Hepatocyte (in vitro differentiated cells): ENCODE results near the gene SEC61A1.

Experiments used
- EZH2 ChIP-seq: fragments of 200-600 bp; sonication (generic); IDR thresholded peaks from 2 replicates; pipeline ENCODE4 v1.6.1; 2016; ENCODE audit warnings: antibody characterized with exemption, mild to moderate bottlenecking, borderline replicate concordance
- TF ChIP-seq, protein P1 (sequence below): fragments of 200-600 bp; sonication (generic); IDR thresholded peaks from 2 replicates; pipeline ENCODE4 v1.5.1; 2016; ENCODE audit warnings: antibody characterized with exemption, mild to moderate bottlenecking; ENCODE audit not compliant: poor library complexity

- TF ChIP-seq, protein P1, sequence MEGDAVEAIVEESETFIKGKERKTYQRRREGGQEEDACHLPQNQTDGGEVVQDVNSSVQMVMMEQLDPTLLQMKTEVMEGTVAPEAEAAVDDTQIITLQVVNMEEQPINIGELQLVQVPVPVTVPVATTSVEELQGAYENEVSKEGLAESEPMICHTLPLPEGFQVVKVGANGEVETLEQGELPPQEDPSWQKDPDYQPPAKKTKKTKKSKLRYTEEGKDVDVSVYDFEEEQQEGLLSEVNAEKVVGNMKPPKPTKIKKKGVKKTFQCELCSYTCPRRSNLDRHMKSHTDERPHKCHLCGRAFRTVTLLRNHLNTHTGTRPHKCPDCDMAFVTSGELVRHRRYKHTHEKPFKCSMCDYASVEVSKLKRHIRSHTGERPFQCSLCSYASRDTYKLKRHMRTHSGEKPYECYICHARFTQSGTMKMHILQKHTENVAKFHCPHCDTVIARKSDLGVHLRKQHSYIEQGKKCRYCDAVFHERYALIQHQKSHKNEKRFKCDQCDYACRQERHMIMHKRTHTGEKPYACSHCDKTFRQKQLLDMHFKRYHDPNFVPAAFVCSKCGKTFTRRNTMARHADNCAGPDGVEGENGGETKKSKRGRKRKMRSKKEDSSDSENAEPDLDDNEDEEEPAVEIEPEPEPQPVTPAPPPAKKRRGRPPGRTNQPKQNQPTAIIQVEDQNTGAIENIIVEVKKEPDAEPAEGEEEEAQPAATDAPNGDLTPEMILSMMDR = no peak
- no peak for TF ChIP-seq EZH2
Observed at GRCh38 chr3:128052595-128053351, 536 bp downstream of the SEC61A1 start.
